ENCODE measurements around the gene SAMD1.

Gene SAMD1

DNA sequence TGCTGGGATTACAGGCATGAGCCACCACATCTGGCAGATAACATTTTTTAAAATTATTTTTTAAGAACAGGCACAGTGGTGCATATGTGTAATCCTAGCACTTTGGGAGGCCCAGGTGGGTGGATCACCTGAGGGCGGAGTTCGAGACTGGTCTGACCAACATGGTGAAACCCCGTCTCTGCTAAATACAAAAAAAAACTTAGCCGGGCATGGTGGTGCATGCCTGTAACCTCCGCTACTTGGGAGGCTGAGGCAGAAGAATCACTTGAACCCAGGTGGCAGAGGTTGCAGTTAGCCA, 28.0 kb downstream of the SAMD1 start:
- Histone ChIP-seq H3K27ac (no peak overlapping the region), H4K20me1 (no peaks in the 10 kb centered on the region), H3K4me1 (peaks cover 18% of the 10 kb centered on the region), H3K4me2 (no peak overlapping the region), H3K4me3 (no peak overlapping the region), H3K9ac (no peak overlapping the region), H3K9me3 (no peaks in the 10 kb centered on the region), H3K27me3 (peaks cover 18% of the 10 kb centered on the region), H3K36me3 (no peaks in the 10 kb centered on the region)
- TF ChIP-seq Cebpa-rat (IDR thresholded peaks at IDR 0.05) = no peak

DNA sequence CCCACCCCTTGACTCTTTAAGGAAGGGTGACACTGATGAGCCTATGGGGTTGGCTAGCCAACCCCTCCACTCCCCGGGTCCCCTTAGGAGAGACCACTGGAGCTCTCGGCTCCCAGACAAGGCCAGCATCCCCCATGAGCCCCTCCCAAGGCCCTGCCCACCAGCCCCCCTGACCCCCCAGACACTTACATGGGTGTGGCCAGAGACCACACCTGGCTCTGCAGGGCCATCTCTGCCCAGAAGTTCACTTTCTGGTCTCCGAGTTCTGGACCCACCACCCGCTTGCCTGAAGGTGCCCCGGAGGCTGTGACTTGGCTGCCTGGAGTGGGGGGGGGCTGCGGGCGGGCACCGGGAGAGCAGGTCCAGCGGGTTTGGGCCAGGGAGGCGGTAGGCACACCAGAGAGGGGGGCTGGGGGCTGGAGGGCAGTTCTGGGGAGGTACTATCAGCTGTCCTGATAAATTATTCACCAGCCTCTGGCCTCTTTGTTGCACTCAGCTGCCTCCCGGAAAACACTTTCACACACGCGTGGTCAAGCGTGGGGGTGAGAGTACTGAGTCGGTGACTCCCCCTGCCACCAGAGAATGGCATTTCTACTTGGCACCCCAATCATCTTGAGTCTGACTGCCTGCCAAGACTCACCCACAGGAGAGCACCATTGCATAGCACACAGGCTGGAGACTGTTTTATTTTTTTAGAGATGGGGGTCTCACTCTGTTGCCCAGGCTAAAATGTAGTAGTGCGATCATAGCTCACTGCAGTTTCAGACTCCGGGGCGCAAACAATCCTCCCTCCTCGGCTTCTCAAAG, 28.6 kb downstream of the SAMD1 start, which contains the start of gene PALM3:
PALM3 (minus strand) TSS at position 326 of the 807 bp plus-strand sequence; CDS start at position 230, 96 bp downstream.
- Histone ChIP-seq H3K27me3 (peaks cover 22% of the 10 kb centered on the region), H3K9ac (no peak within 1 kb of the TSS), H3K9me3 (no peaks in the 10 kb centered on the region), H3K4me3 (no peak within 1 kb of the TSS), H3K36me3 (no peaks in the 10 kb centered on the region), H3K4me2 (peak within 1 kb of the TSS; percentile 17; the same call in 1 of the 2 replicates), H3K27ac (no peak within 1 kb of the TSS), H3K4me1 (peaks cover 18% of the 10 kb centered on the region), H4K20me1 (no peaks in the 10 kb centered on the region)
- no peak for TF ChIP-seq Cebpa-rat (IDR thresholded peaks at IDR 0.05)

DNA sequence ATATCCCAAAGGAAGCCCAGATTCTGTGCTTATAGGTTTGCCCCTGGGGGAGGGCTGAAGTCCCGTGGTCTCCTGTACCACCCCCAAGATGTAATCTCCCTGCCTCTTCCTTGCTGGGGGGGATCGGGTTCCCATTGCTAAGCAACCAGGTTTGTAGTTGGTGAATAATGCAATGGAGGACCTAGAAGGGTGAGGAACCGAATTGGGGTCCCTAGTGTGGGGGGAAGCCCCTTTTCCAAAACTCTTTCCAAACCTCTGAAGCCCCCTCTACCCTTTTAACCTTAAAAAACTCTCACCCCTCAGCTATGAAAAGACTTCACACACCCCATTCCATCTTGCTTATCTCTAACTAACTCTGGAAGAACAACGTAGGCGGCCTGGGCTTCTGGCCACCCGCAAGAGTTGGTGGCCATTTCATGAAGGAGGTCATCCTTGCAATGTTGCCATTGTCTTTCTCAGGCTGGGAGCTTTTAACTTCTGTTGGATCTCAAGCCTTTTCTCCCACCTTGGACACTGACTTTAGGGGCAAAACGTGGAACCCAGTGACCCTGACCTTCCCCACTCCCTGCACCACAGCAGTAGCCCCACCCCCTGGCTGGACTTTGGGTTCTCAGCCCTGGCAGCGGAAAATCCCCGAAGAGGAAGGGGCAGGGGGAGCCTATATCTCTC, 29.3 kb downstream of the SAMD1 start:
- H3K9me3 ChIP-seq = no peaks in the 10 kb centered on the region
- H3K9ac ChIP-seq = no peak overlapping the region
- TF ChIP-seq Cebpa-rat (IDR thresholded peaks at IDR 0.05) = no peak
- H3K4me1 ChIP-seq = peaks cover 18% of the 10 kb centered on the region
- peaks cover 30% of the 10 kb centered on the region for H3K27me3 ChIP-seq
- H4K20me1 ChIP-seq = no peaks in the 10 kb centered on the region
- H3K4me2 ChIP-seq = 0 out of 2 replicates have a peak overlapping the region, but pooled peaks have one; percentile 17
- no peaks in the 10 kb centered on the region for H3K36me3 ChIP-seq
- no peak overlapping the region for H3K27ac ChIP-seq
- H3K4me3 ChIP-seq = no peak overlapping the region

DNA sequence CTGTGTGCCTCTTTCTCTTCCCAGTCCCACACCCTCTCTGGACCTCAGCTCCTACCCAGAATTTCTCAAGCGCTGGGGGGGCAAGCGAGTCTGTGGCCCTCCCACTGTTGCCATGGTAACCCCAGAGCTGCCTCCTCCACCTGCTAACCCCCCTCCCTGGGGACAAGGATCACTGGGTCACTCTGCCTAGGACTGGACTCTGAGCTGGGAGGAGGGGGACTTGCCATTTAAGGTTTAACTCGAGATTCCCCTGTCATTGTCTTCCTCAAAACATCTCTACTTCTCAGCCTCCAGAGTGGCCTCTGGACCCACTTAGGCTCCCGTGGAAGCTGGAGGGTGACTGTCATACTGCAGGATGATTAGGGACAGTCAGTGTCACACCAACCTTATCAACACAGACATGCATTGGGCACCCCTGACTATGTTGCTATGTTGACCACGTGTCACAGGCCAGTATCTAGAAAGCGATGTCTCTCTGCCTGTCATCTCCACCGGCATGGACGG, 30.8 kb downstream of the SAMD1 start:
- H3K4me3 ChIP-seq = no peak overlapping the region
- no peaks in the 10 kb centered on the region for H3K36me3 ChIP-seq
- no peak overlapping the region for H3K9ac ChIP-seq
- no peaks in the 10 kb centered on the region for H4K20me1 ChIP-seq
- H3K4me1 ChIP-seq = peaks cover 18% of the 10 kb centered on the region
- no peak for TF ChIP-seq Cebpa-rat (IDR thresholded peaks at IDR 0.05)
- H3K27me3 ChIP-seq = peaks cover 40% of the 10 kb centered on the region
- peak overlapping the region; percentile 13; the same call in 1 of the 2 replicates for H3K4me2 ChIP-seq
- no peak overlapping the region for H3K27ac ChIP-seq
- H3K9me3 ChIP-seq = no peaks in the 10 kb centered on the region

DNA sequence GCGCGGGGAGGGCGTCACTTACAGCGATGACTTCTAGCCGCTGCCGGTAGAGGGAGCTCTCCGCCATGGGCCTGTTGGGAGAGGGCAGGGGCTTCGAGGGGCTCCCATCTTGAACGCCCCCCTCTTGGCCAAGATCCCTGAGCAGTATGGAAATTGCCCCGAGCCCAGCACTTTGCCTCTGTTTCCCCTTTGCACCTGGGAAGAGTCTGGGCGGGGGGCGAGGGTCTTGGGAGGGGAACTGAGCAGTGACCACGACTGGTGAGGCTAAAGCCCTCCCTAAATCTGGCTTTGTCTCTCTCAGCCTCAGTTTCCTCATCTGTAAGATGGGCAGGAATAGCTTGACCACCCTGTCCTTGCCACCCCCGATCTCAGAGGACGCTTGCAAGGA, 31.5 kb downstream of the SAMD1 start:
- Histone ChIP-seq H3K36me3 (no peaks in the 10 kb centered on the region), H3K9ac (no peak overlapping the region), H4K20me1 (no peaks in the 10 kb centered on the region), H3K27ac (no peak overlapping the region), H3K9me3 (no peaks in the 10 kb centered on the region), H3K4me1 (peaks cover 18% of the 10 kb centered on the region), H3K4me2 (no peak overlapping the region), H3K4me3 (no peak overlapping the region), H3K27me3 (peaks cover 43% of the 10 kb centered on the region)
- TF ChIP-seq Cebpa-rat (IDR thresholded peaks at IDR 0.05) = no peak

DNA sequence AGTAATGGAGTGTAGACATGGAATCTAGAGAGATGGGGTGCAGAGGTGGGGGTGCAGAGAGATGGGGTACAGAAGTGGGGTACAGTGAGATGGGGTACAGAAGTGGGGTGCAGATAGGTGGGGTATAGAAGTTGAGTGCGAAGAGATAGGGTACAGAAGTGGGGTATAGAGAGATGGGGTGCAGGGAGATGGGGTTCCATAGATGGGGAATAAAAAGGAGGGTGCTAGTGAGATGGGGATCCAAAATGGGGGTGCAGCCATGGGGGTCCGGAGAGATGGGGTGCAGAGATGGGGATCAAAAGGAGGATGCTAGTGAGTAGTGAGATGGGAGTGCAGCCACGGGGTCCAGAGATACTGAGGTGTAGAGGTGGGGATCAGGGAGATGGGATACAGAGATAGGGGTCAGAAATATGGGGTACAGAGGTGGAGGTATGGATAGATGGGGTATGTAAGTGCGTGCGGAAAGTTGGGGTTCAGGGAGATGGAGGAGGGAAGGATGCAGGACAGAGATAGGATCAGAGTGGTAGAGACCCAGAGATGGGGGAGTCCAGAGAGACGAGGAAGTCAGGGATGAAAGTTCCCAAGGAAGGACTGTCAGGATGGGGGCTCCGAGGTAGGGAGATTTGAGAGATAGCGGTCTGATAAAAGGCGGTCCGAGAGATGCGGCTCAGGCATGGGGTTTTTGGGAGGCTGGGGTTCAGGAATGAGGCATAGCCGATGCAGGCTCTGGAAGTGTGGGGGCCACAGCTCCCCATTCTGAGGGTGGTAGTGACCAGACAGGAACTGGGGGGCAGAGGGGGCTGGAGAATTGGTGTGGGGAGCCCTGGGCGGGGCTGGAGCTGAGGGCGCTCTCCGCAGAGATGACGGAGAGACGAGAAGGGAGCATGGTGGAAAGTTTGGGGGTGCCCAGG, 32.1 kb downstream of the SAMD1 start:
- peak overlapping the region; percentile 66 for H3K4me2 ChIP-seq
- H3K4me1 ChIP-seq = peaks cover 18% of the 10 kb centered on the region
- no peak for TF ChIP-seq Cebpa-rat (IDR thresholded peaks at IDR 0.05)
- H3K9ac ChIP-seq = no peak overlapping the region
- H3K27me3 ChIP-seq = peaks cover 43% of the 10 kb centered on the region
- no peaks in the 10 kb centered on the region for H3K9me3 ChIP-seq
- no peaks in the 10 kb centered on the region for H3K36me3 ChIP-seq
- H4K20me1 ChIP-seq = no peaks in the 10 kb centered on the region
- peak overlapping the region; percentile 36; the same call in 1 of the 2 replicates for H3K4me3 ChIP-seq
- no peak overlapping the region for H3K27ac ChIP-seq

DNA sequence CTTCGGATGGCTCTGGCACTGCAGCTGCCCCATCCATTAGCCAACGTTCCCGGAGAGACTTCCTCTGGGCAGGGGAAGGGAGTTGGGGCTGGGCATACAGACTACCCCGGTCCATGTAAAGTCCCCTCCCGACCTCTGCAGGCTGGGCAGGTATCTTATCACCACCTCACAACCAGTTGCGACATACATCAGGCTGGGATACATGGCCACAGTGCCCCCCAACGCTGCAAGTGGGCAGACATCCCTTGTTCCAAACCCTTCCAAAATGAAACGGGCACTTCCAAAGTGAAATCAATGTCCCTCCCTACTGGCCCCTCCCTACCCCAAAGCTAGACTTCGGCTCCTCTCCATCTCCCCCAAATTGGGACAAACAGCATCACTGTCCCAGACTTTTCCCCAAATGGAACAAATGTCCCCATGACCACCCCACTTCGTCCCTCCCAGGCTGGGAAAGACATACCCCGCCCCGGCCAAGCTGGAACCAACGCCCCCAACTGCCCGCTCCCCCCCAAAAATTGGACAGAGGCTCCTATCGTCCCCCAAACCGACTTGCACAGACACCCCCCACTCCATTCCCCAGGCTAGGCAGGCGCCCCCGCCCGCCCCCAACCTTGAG, 33.7 kb downstream of the SAMD1 start:
- Histone ChIP-seq H3K36me3 (peaks cover 4% of the 10 kb centered on the region; the same call in 1 of the 2 replicates), H3K4me2 (peak overlapping the region; percentile 39), H3K9me3 (no peaks in the 10 kb centered on the region), H3K4me3 (no peak overlapping the region), H4K20me1 (no peaks in the 10 kb centered on the region), H3K4me1 (peaks cover 18% of the 10 kb centered on the region), H3K27me3 (peaks cover 43% of the 10 kb centered on the region), H3K9ac (no peak overlapping the region), H3K27ac (no peak overlapping the region)
- peak; percentile 45; the same call in 1 of the 2 replicates for TF ChIP-seq Cebpa-rat (IDR thresholded peaks at IDR 0.05)

DNA sequence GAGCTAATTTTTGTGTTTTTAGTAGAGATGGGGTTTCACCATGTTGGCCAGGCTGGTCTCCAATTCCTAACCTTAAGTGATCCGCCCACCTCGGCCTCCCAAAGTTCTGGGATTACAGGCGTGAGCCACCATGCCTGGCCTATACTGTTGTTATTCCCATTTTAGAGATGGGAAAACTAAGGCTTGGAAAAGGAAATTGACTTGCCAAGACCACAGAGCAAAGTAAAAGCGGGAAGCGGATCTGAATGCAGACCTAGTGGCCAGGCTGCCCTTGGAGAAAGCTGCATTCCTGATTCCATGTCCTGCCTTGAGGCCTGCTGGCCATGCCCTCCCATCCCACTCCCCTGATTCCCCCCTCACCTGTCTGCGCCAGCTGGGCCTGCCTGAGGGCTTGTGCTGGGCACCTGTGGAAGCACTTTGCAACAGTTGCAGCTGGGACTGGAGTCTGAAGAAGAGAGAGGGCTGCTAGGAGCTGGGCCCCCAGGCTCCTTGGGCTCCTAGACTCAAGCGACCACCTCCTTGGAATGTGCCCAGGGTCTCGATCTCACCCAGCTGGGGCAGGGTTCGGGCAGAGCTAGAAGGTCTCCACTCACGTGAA, 34.4 kb downstream of the SAMD1 start:
- Histone ChIP-seq H3K36me3 (peaks cover 8% of the 10 kb centered on the region; the same call in 1 of the 2 replicates), H3K27ac (no peak overlapping the region), H3K4me3 (no peak overlapping the region), H3K4me2 (no peak overlapping the region), H4K20me1 (no peaks in the 10 kb centered on the region), H3K9ac (no peak overlapping the region), H3K27me3 (peaks cover 43% of the 10 kb centered on the region), H3K4me1 (peaks cover 18% of the 10 kb centered on the region), H3K9me3 (no peaks in the 10 kb centered on the region)
- TF ChIP-seq Cebpa-rat (IDR thresholded peaks at IDR 0.05) = no peak

DNA sequence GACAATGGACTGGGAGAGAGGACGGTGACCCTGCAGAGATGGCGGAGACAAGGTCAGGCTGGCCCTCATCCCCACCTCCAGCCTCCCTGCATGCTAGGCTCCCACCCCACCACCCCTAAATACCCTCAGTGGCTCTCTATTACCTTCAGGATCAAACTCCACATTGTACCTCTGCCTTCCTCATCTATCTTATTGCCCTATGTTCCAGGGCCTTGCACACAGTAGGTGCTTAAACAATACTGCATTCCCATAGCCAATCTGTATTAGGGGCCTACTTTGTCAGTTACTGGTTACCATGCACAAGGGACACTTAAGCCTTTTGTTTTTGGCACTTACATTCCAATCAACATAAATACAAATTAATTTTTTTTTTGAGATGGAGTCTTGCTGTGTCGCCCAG, 35.2 kb downstream of the SAMD1 start:
- H3K4me2 ChIP-seq = no peak overlapping the region
- H3K4me3 ChIP-seq = no peak overlapping the region
- no peak for TF ChIP-seq Cebpa-rat (IDR thresholded peaks at IDR 0.05)
- H4K20me1 ChIP-seq = no peaks in the 10 kb centered on the region
- no peak overlapping the region for H3K27ac ChIP-seq
- no peaks in the 10 kb centered on the region for H3K9me3 ChIP-seq
- H3K27me3 ChIP-seq = peaks cover 43% of the 10 kb centered on the region
- peaks cover 18% of the 10 kb centered on the region for H3K4me1 ChIP-seq
- H3K9ac ChIP-seq = no peak overlapping the region
- peaks cover 16% of the 10 kb centered on the region; the same call in 1 of the 2 replicates for H3K36me3 ChIP-seq

Measured in BLaER1 (cell line).